Measurements from ENCODE around the gene RAMP2. TPM values are rescaled to one million over a fixed set of nuclear protein-coding genes. Genes with fewer than 3 reads are reported as not detected.

RAMP2 gene
- total and polyA plus RNA-seq, 2 of the 13 experiments (the other 11 are each of a cell fraction or from before 2014, with no cell fraction given): 1.4 to 5.2 TPM

GRCh38 chr17:42798383-42799380 is 37.7 kb downstream of the RAMP2 start, which contains the start of the genes CNTD1 and COA3 (continued):
- TF ChIP-seq HMGXB3 (CRISPR knock-in tag; IDR thresholded peaks at IDR 0.05; ENCODE audit: borderline replicate concordance): peak; percentile 93
- TF ChIP-seq MAFG (CRISPR knock-in tag; IDR thresholded peaks at IDR 0.05): no peak
- TF ChIP-seq ELK4 (CRISPR knock-in tag; IDR thresholded peaks at IDR 0.05; ENCODE audit: borderline replicate concordance): no peak
- TF ChIP-seq ZNF550 (CRISPR knock-in tag; IDR thresholded peaks at IDR 0.05; ENCODE audit: borderline replicate concordance): no peak; the same call in 1 of the 2 replicates
- TF ChIP-seq ZFYVE20 (CRISPR knock-in tag; IDR thresholded peaks at IDR 0.05; ENCODE audit: borderline replicate concordance, low read depth): no peak; the same call in 1 of the 2 replicates
- peak; percentile 93; the same call in 1 of the 2 replicates for TF ChIP-seq ZNF766 (CRISPR knock-in tag; IDR thresholded peaks at IDR 0.05; ENCODE audit: borderline replicate concordance)
- peak; percentile 73 for TF ChIP-seq HOMEZ (CRISPR knock-in tag; IDR thresholded peaks at IDR 0.05; ENCODE audit: low read depth)
- TF ChIP-seq ZNF781 (CRISPR knock-in tag; IDR thresholded peaks at IDR 0.05; ENCODE audit: borderline replicate concordance, not compliant biosample characterization): peak; percentile 96
- no peak for TF ChIP-seq ATM (IDR thresholded peaks at IDR 0.05; ENCODE audit: borderline replicate concordance)
- TF ChIP-seq ZBTB25 (CRISPR knock-in tag; IDR thresholded peaks at IDR 0.05): peak; percentile 87
- TF ChIP-seq MIXL1 (CRISPR knock-in tag; IDR thresholded peaks at IDR 0.05): peak; percentile 73; the same call in 1 of the 2 replicates
- TF ChIP-seq CCDC6 (CRISPR knock-in tag; IDR thresholded peaks at IDR 0.05): peak; percentile 97
- TF ChIP-seq KAT7 (CRISPR knock-in tag; IDR thresholded peaks at IDR 0.05; ENCODE audit: borderline replicate concordance): peak; percentile 93
- no peak for TF ChIP-seq HNRNPH1 (optimal IDR thresholded peaks at IDR 0.05; ENCODE audit: low read depth, low read length)
- peak; percentile 96 for TF ChIP-seq ERF (CRISPR knock-in tag; IDR thresholded peaks at IDR 0.05)
- peak; percentile 8; the same call in 1 of the 2 replicates for TF ChIP-seq ZBTB49 (CRISPR knock-in tag; IDR thresholded peaks at IDR 0.05; ENCODE audit: borderline replicate concordance)
- TF ChIP-seq ZNF737 (CRISPR knock-in tag; IDR thresholded peaks at IDR 0.05; ENCODE audit: borderline replicate concordance): peak; percentile 98
